Measurements from ENCODE around the gene NRSN2.

GRCh38 chr20:371755-372542 is 25.0 kb downstream of the NRSN2 start:
- TF ChIP-seq POLR2AphosphoS5 (IDR thresholded peaks at IDR 0.05; ENCODE audit: low read depth) (no peak), CTCF (IDR thresholded peaks at IDR 0.05; ENCODE audit: insufficient read depth, low read length) (no peak), GABPA (IDR thresholded peaks at IDR 0.05; ENCODE audit: low read depth) (no peak), REST (IDR thresholded peaks at IDR 0.05; ENCODE audit: insufficient replicate concordance, low read depth) (peak; percentile 67), SPI1 (IDR thresholded peaks at IDR 0.05; ENCODE audit: borderline replicate concordance, low read depth) (no peak)
